B cell (primary cell): Measurements from ENCODE around the gene POLQ. TPM values are rescaled to one million over a fixed set of nuclear protein-coding genes. Genes with fewer than 3 reads are reported as not detected.

Source experiments
- ATAC-seq: fragments of 200-7000 bp; cut with Tn5 transposase; one replicate; pipeline ENCODE4 v1.10.0; 2021; ENCODE audit warnings: low read depth, mild to moderate bottlenecking, moderate number of reproducible peaks, moderate library complexity
- CTCF ChIA-PET: fragments of 350-600 bp; sonication (Branson Sonifier 250); formaldehyde crosslinking; loops from one replicate; lab custom pipeline; 2021; ENCODE audit warnings: antibody characterized with exemption, inconsistent platforms; lab: Charles Lee
- POLR2A ChIA-PET: fragments of 350-600 bp; sonication (Branson Sonifier 250); formaldehyde crosslinking; loops from one replicate; lab custom pipeline; 2021; ENCODE audit warnings: antibody characterized with exemption; lab: Charles Lee
- DNase-seq: peaks from one replicate; pipeline ENCODE4 v3.0.0; 2013
- H2AFZ ChIP-seq: 2 replicates; pipeline ENCODE4 v1.6.1; 2012; ENCODE audit warnings: mild to moderate bottlenecking, low read depth, low read length; ENCODE audit not compliant: insufficient read depth, poor library complexity, severe bottlenecking
- H3K27ac ChIP-seq, 2 donors: 1 replicate in 1 of 2; 2 replicates in 1 of 2; pipeline ENCODE4 v1.5.1; 2012 to 2013; ENCODE audit warnings: low read length in 2 of 2, mild to moderate bottlenecking in 2 of 2, moderate library complexity in 1 of 2
- H3K27me3 ChIP-seq, 4 experiments: fragments of 200-600 bp in 1 of 4; sonication (generic) in 1 of 4; replicated peaks in 1 of 4; 1 replicate in 2 of 4; 2 replicates in 2 of 4; pipeline versions ENCODE4 v1.6.1 to v1.7.0; 2013 to 2016; ENCODE audit warnings: low read length in 3 of 4, mild to moderate bottlenecking in 2 of 4, mixed read lengths in 1 of 4, moderate library complexity in 1 of 4; ENCODE audit not compliant: insufficient read depth in 4 of 4, control insufficient read depth in 3 of 4; ENCODE audit errors: control extremely low read depth in 1 of 4
- H3K36me3 ChIP-seq, 2 experiments: replicated peaks in 1 of 2; 1 replicate in 1 of 2; 2 replicates in 1 of 2; pipeline versions ENCODE4 v1.6.1 to v1.7.1; 2013; ENCODE audit warnings: low read length in 1 of 2; ENCODE audit not compliant: insufficient read depth in 2 of 2, control insufficient read depth in 1 of 2; ENCODE audit errors: control extremely low read depth in 1 of 2, extremely low read depth in 1 of 2
- H3K4me1 ChIP-seq, 2 donors: fragments of 200-600 bp in 1 of 2; sonication (generic) in 1 of 2; 1 replicate in 1 of 2; 2 replicates in 1 of 2; pipeline versions ENCODE4 v1.5.1 to v1.6.1; 2013 to 2017; ENCODE audit warnings: low read length in 2 of 2; ENCODE audit not compliant: control insufficient read depth in 2 of 2, insufficient read depth in 2 of 2
- H3K4me2 ChIP-seq: replicated peaks from 2 replicates; pipeline ENCODE3; 2012; ENCODE audit warnings: mild to moderate bottlenecking, low read depth, low read length; ENCODE audit not compliant: poor library complexity, severe bottlenecking
- H3K4me3 ChIP-seq, 5 experiments: fragments of 200-600 bp in 1 of 5; sonication (generic) in 1 of 5; 1 replicate in 3 of 5; 2 replicates in 2 of 5; pipeline versions ENCODE4 v1.5.1 to v1.7.0; 2011 to 2016; ENCODE audit warnings: low read length in 4 of 5, mild to moderate bottlenecking in 4 of 5, low read depth in 2 of 5, control low read depth in 1 of 5, moderate library complexity in 1 of 5; ENCODE audit not compliant: insufficient read depth in 1 of 5; ENCODE audit errors: control extremely low read depth in 1 of 5, extremely low read depth in 1 of 5
- H3K79me2 ChIP-seq: fragments of 200-600 bp; sonication (generic); one replicate; pipeline ENCODE4 v1.6.0; 2016; ENCODE audit warnings: low read length; ENCODE audit not compliant: control insufficient read depth, insufficient read depth
- H3K9ac ChIP-seq: fragments of 200-600 bp; sonication (generic); 2 replicates; pipeline ENCODE4 v1.6.1; 2017; ENCODE audit warnings: mild to moderate bottlenecking, low read length, moderate library complexity
- H3K9me3 ChIP-seq, 3 donors: one replicate each; pipeline versions ENCODE4 v1.6.1 to v1.7.1; 2013; ENCODE audit warnings: low read length in 2 of 3; ENCODE audit not compliant: control insufficient read depth in 2 of 3, insufficient read depth in 1 of 3; ENCODE audit errors: control extremely low read depth in 1 of 3
- H4K20me1 ChIP-seq: 2 replicates; pipeline ENCODE4 v1.6.0; 2012; ENCODE audit warnings: mild to moderate bottlenecking, low read length; ENCODE audit not compliant: insufficient read depth, control insufficient read depth, poor library complexity, severe bottlenecking
- H3K27ac Mint-ChIP-seq: one replicate; pipeline ENCODE4 v1.8.0; 2021; ENCODE audit warnings: mixed read lengths
- H3K27me3 Mint-ChIP-seq: one replicate; pipeline ENCODE4 v1.8.0; 2021; ENCODE audit warnings: mixed read lengths
- H3K4me1 Mint-ChIP-seq: one replicate; pipeline ENCODE4 v1.8.0; 2021; ENCODE audit warnings: mixed read lengths
- H3K4me3 Mint-ChIP-seq: one replicate; pipeline ENCODE4 v1.8.0; 2021; ENCODE audit warnings: mixed read lengths
- H3K9me3 Mint-ChIP-seq: one replicate; pipeline ENCODE4 v1.8.0; 2022; ENCODE audit warnings: mixed read lengths; ENCODE audit not compliant: insufficient read depth
- EZH2 ChIP-seq: IDR thresholded peaks from 2 replicates; pipeline ENCODE4 v1.6.1; 2012; ENCODE audit warnings: borderline replicate concordance, low read depth, mild to moderate bottlenecking, moderate library complexity, low read length; ENCODE audit not compliant: insufficient read depth, poor library complexity, severe bottlenecking
- WGBS: methylation state at CpG from one replicate; pipeline ENCODE4 v1.1.5; 2013; ENCODE audit warnings: missing lambda C conversion rate; ENCODE audit not compliant: insufficient coverage; 5-methylcytosine and 5-hydroxymethylcytosine counted together
- intact Hi-C: fragments of 100-400 bp; cut with micrococcal nuclease; formaldehyde crosslinking; loops from one replicate; pipeline ENCODE4 v1.10.0; 2022
- polyA plus RNA-seq: library from polyadenylated mRNA; depleted of rRNA; stranded (reverse); fragments of >200 nt; gene quantifications from 2 replicates; pipeline ENCODE4 v1.2.3, GENCODE V29; 2012
- total RNA-seq, 2 donors: library from RNA; stranded (reverse); fragments of 120-200 nt in 1 of 2; gene quantifications; 1 replicate in 1 of 2; 2 replicates in 1 of 2; pipeline versions ENCODE4 v1.2.3 to v1.2.4, GENCODE V29; 2013 to 2022
- TF ChIP-seq, protein P1 (sequence below): fragments of 200-600 bp; IDR thresholded peaks from one replicate; pipeline ENCODE4 v1.8.0; 2022; ENCODE audit warnings: antibody characterized with exemption, mild to moderate bottlenecking

Gene POLQ
- total and polyA plus RNA-seq, 2 donors (not counting 1 experiment from before 2014, with no cell fraction given) = 0.25 to 0.79 TPM

DNA sequence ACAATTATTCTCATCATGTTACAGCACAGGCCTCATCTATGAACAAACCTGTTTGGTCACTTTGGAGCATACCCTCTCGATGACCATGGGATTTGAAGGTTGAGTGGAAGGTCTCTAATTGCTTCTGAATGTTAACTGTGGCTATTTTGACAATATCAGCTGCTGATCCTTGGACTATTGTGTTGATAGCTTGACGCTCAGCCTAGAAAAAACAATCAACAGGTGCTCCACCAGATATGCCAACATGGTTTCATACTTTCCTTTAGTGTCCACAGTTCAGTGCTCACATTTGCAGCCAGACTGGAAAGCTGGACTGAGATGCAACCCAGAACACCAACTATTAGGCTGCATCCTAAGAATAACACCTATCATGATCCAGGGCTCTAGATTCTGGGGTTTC is 109.7 kb downstream of the POLQ start:
- DNase-seq (no peak), ATAC-seq (no peak)
- H3K27ac ChIP-seq = no peak overlapping the region
- H2AFZ ChIP-seq = no peak overlapping the region
- TF ChIP-seq, protein P1, sequence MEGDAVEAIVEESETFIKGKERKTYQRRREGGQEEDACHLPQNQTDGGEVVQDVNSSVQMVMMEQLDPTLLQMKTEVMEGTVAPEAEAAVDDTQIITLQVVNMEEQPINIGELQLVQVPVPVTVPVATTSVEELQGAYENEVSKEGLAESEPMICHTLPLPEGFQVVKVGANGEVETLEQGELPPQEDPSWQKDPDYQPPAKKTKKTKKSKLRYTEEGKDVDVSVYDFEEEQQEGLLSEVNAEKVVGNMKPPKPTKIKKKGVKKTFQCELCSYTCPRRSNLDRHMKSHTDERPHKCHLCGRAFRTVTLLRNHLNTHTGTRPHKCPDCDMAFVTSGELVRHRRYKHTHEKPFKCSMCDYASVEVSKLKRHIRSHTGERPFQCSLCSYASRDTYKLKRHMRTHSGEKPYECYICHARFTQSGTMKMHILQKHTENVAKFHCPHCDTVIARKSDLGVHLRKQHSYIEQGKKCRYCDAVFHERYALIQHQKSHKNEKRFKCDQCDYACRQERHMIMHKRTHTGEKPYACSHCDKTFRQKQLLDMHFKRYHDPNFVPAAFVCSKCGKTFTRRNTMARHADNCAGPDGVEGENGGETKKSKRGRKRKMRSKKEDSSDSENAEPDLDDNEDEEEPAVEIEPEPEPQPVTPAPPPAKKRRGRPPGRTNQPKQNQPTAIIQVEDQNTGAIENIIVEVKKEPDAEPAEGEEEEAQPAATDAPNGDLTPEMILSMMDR = no peak
- TF ChIP-seq EZH2 = no peak
- 100% methylated on average over 2 of the region's 2 CpGs for WGBS
- no peaks in the 10 kb centered on the region for H3K36me3 ChIP-seq
- ChIA-PET CTCF (no interaction called here), POLR2A (no interaction called here)
- Mint-ChIP-seq H3K27me3 (no peaks in the 10 kb centered on the region), H3K4me3 (no peak overlapping the region), H3K9me3 (no peaks in the 10 kb centered on the region), H3K4me1 (peaks cover 13% of the 10 kb centered on the region), H3K27ac (no peak overlapping the region)
- H3K9ac ChIP-seq = no peak overlapping the region
- no peaks in the 10 kb centered on the region for H4K20me1 ChIP-seq
- no peak overlapping the region for H3K4me3 ChIP-seq
- H3K4me2 ChIP-seq = no peak overlapping the region
- H3K27me3 ChIP-seq = no peaks in the 10 kb centered on the region
- no peaks in the 10 kb centered on the region for H3K9me3 ChIP-seq
- no peaks in the 10 kb centered on the region for H3K79me2 ChIP-seq
- H3K4me1 ChIP-seq = peaks cover 3 to 5% of the 10 kb centered on the region in 2 donors
- intact Hi-C loops = no loop called here

DNA sequence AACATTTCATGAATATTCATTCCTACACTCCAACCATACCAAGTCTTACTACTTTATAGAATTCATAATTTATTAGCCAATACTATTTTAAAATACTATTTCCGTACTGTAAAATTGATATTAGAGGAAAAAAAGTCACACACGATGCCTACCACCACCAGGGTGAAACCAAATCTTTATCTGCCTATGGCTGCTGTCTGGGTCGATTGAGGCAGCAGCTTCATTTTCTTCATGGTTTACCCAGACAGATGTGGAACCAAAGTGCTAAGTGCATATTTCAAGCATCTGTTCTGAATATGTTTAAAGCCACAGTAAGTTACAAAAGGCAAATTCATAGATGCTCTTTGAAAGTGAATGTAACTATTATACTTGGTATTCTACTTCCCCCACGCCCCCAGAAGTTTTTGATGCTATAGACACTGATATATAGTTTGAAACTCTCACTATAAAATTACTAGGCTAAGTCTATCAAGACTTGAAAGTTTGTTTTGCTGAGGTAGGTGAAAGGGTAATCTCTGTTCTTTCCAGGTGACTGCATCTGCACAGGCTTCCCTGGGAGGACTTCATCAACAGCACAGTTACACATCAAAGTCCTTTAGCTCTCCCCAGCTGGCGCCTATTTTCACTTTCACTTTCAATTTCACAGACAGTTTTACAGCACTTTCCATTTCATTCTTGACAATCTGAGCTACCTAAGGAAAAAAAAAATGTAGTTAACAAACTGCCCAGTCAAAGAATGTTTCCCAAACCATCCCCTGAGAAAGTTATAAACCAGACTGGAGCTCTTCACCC is 113.9 kb downstream of the POLQ start:
- Mint-ChIP-seq H3K27ac (peak overlapping the region; percentile 74), H3K27me3 (no peaks in the 10 kb centered on the region), H3K9me3 (no peaks in the 10 kb centered on the region), H3K4me1 (peaks cover 13% of the 10 kb centered on the region), H3K4me3 (peak overlapping the region; percentile 25)
- DNase-seq = peak; percentile 61
- CTCF ChIA-PET = interaction anchor here (0.7 kb wide), 1 partner anchor 1539 kb away, joined by 3 read pairs; no protein-coding TSS in a partner anchor
- peak overlapping the region; percentile 49 for H3K4me2 ChIP-seq
- intact Hi-C loops = no loop called here
- H3K27me3 ChIP-seq = no peaks in the 10 kb centered on the region
- H3K9me3 ChIP-seq = no peaks in the 10 kb centered on the region
- POLR2A ChIA-PET = no interaction called here
- TF ChIP-seq, protein P1 = no peak
- TF ChIP-seq EZH2 = no peak
- WGBS = no CpG with 5 or more reads among the region's 5 CpGs
- H3K27ac ChIP-seq = no peak overlapping the region
- H3K4me3 ChIP-seq = peak overlapping the region in 2 of 5 experiments; percentile 16 to 18
- ATAC-seq = peak; percentile 73
- peak overlapping the region; percentile 17 for H3K9ac ChIP-seq
- peaks cover 3 to 5% of the 10 kb centered on the region in 2 donors for H3K4me1 ChIP-seq
- no peaks in the 10 kb centered on the region for H4K20me1 ChIP-seq
- H3K36me3 ChIP-seq = no peaks in the 10 kb centered on the region
- H2AFZ ChIP-seq = peak overlapping the region; percentile 61
- no peaks in the 10 kb centered on the region for H3K79me2 ChIP-seq
